Measurements from ENCODE around the gene TBPL1. TPM values are rescaled to one million over a fixed set of nuclear protein-coding genes. Genes with fewer than 3 reads are reported as not detected.
"Not testable (repeated sequence)": the region's sequence is repeated elsewhere in the genome, so short reads cannot be mapped to it uniquely, and the experiment has no call there.

The TBPL1 gene
- total RNA-seq, 2 experiments from 2014 or later, result 50.9 to 52.2 TPM

DNA sequence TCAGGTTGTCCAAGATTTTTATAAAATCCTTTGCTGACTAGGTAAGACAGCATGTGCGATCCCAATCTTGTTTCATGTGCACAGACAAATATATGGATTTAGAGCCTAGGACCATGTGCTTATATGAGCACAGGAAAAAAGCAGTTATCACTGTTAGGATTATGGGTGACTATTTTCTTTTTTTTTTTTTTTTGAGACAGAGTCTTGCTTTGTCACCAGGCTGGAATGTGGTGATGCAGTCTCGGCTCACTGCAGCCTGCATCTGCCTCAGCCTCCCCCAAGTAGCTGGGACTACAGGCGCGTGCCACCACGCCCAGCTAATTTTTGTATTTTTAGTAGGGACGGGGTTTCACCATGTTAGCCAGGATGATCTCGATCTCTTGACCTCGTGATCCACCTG, 14.8 kb downstream of the TBPL1 start:
- POLR2A ChIA-PET, result not testable (repeated sequence)
- CTCF ChIA-PET, result interaction anchor here (1.1 to 3.9 kb wide), 2 partner anchors 14 to 129 kb away, joined by 4 to 12 read pairs; partner anchors contain the start of gene TBPL1

DNA sequence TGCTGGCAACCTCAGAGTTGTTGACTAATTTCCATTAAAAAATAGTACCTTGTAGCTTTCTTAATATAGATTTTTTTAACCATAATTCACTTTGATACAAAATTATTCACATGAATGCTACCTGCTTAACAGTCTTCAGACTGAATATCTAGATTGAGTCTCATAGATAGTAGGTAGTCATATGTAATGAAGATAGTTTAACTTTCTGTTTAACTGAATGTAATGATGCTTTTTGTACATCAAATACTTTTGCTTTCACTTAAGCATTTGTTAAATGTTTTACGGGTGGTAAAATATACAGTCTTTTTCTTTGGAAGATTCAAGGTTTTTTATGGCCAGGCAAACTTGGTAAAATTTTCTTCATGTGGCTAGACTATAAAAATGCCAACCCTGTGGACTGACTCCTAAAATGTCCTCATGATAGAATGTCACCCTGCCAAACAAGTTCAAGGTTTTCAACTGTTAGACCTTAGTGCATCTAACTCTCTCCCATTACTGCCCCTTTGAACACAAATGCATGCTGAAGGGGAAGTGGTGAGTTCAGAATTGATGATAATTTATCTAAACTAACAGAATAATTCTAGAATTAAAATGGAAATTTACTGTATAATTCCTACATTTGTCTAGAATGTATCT, 16.4 kb downstream of the TBPL1 start:
- ChIA-PET CTCF (interaction anchor here (1.0 to 2.1 kb wide), 2 partner anchors 94 to 138 kb away, joined by 4 to 8 read pairs; no protein-coding TSS in a partner anchor), POLR2A (interaction anchor here (0.6 kb wide), 1 partner anchor 1228 kb away, joined by 4 read pairs; no protein-coding TSS in a partner anchor)

DNA sequence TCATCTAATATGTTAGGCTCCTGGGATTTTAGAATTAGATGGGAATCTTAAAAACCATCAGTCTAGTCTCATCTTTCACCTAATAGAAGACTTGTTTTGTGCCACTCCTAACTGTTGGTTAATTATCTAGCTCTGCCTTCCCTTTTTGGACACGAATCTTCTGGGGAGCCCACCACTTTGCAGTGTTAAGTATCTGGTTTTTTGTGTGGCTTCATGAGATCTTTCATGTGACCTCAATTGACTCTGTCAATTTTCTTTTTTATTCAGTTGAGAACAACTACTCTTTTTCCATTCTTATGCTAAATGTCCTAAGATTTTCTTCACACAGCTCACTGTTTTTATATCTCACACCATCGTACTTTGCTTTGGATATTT, 16.9 kb downstream of the TBPL1 start:
- ChIA-PET POLR2A (no interaction called here), CTCF (interaction anchor here (2.1 kb wide), 1 partner anchor 94 kb away, joined by 8 read pairs; no protein-coding TSS in a partner anchor)

- CTCF ChIA-PET, result no interaction called here
- POLR2A ChIA-PET, result no interaction called here
Observed at GRCh38 chr6:133971861-133972260, 18.8 kb downstream of the TBPL1 start.

- POLR2A ChIA-PET, result no interaction called here
- CTCF ChIA-PET, result interaction anchor here (1.6 to 2.0 kb wide), 3 partner anchors 31 to 91 kb away, joined by 6 to 17 read pairs (median 8); no protein-coding TSS in a partner anchor
Observed at GRCh38 chr6:133972388-133972787, 19.4 kb downstream of the TBPL1 start.

- ChIA-PET POLR2A (no interaction called here), CTCF (interaction anchor here (1.0 to 2.0 kb wide), 5 partner anchors 32 to 124 kb away, joined by 3 to 17 read pairs (median 7); no protein-coding TSS in a partner anchor)
Observed at GRCh38 chr6:133973109-133973971, 20.3 kb downstream of the TBPL1 start.

DNA sequence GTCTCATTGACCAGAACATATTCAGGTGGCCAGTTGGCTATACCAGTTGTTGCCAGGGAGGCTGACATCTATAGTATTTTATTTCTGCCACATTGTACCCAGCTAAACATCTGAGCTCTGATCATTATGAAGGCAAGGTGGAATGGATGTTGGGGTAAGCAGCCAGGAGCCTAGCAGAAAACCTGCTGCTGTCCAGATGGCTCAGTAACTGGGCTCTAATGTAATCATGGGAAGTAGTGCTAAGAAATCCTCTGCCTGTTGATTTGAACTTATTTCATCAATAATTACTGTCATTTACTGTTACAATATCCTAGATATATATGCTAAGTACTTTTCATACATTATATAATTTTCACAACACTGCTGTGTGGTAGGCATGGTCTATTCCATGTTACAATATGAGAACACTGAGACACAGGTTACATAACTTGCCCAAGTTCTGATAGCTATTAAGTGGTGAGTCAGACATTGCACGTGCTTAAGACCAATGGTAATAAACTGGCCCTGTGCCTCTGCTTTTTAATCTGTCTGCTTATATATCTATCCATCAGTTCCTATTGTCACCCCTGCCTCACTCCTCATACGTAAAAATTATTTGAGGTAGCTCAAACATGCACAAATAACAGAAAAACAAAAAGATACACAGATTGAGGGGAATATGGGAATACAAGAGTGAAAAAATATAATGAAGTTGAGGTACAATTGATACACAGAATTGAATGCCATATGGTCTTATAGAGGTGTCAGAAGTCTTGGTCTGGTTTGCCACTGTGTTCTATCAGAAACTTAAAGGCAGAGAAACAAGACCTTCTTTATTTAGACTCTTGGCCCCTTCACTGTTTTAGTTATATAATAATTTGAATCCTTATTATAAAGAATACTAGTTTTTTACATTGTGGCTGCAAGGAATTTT, 25.2 kb downstream of the TBPL1 start:
- CTCF ChIA-PET, result interaction anchor here (0.7 to 1.8 kb wide), 3 partner anchors 55 to 119 kb away, joined by 3 to 5 read pairs (median 3); no protein-coding TSS in a partner anchor

DNA sequence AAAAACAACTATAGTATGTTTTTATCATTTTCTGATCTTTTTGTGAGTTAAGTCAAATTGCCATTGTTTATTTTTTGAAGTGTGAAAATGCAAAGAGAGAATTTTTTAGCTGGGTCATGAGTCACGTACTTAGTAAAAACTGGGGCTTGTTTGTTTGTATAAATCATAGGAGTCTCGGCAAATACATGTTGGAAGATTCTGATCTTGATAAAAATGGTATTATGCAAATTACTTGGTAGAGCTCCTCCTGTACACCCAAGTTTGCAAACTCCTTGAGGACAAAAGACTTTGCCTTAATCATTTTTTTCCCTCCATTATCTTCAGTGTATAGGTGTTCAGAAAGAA, 25.8 kb downstream of the TBPL1 start:
- CTCF ChIA-PET, result interaction anchor here (1.8 kb wide), 1 partner anchor 118 kb away, joined by 5 read pairs; no protein-coding TSS in a partner anchor
- POLR2A ChIA-PET, result no interaction called here

More for the DNA sequence above, 25.2 kb downstream of the TBPL1 start:
- POLR2A ChIA-PET, result no interaction called here

- CTCF ChIA-PET, result interaction anchor here (1.8 kb wide), 1 partner anchor 118 kb away, joined by 5 read pairs; no protein-coding TSS in a partner anchor
- POLR2A ChIA-PET, result not testable (repeated sequence)
Observed at GRCh38 chr6:133979269-133979963, 26.4 kb downstream of the TBPL1 start.

DNA sequence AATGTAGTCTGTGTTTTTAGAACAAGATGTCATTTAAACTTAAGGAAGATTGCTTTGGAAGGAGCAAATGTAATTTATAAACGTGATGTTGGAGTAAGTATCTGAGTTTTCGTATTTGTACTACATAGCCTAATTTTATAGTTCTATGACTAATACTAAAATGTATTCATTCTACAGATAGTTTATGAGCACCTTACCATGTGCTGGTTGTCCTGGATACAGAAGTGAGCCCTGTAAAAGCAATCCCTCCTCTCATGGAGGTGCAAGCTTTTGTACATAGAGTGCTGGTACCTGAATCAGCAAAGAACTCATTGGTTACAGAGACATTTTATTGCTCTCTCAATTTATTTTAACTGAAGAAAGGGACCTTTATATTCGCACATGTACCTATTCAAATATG, 27.1 kb downstream of the TBPL1 start:
- POLR2A ChIA-PET, result no interaction called here
- CTCF ChIA-PET, result no interaction called here

DNA sequence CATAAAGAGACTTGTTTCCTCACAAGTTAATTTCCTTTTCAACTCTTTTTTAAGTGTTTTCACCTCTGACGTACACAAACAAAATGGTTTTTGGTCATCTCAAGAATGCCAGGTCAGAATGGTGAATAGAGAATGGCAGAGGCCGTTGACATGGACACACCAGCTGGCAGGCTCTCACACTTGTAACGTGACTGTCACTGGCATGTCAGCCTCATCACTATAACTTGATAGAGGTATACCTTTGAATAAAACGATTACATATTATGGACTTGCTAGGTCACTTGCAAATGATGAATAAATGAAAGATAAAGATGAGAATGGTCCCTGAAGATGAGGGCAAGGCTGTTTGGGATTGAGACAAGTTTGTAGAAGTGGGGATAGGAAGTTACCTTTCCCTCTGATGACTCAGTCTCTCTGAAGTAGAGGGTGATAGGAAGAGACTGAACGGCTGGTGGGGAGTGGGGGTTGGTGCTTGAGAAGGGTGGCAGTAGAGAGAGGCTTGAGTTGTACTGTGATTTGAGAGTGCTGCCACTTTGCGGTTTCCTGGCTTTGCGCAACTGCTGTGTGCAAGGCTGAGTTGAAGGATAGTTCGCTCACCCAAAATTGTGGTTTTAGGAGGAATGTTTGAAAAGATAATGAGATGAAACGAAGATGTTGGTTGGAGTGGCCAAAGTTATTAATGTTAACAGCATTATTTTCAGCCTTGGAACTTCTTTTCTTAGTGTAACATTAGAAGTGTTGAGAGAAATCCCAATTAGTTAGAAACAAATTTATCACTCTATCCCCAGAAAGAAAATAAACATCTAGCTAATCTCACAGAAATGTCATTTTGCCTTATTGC, 30.3 kb downstream of the TBPL1 start:
- ChIA-PET CTCF (no interaction called here), POLR2A (no interaction called here)

DNA sequence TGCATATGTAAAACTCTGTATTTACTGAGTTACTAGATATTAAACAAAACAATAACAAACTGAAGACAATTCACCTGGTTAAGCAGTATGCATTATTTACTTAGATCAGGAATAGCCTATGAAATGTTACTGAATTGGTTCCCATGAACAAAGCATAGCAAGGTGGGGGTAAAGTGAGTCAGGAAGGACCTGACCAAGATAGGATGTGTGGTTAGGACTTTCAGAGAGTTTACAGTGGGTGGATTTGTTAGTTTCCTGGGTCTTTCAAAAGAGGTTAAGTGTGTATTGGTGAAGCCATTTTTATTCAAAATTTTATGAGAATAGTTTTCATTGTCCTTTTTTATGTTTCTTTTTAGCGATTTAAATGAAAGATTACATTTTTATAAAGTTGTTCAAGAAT, 32.9 kb downstream of the TBPL1 start:
- ChIA-PET CTCF (no interaction called here), POLR2A (no interaction called here)

DNA sequence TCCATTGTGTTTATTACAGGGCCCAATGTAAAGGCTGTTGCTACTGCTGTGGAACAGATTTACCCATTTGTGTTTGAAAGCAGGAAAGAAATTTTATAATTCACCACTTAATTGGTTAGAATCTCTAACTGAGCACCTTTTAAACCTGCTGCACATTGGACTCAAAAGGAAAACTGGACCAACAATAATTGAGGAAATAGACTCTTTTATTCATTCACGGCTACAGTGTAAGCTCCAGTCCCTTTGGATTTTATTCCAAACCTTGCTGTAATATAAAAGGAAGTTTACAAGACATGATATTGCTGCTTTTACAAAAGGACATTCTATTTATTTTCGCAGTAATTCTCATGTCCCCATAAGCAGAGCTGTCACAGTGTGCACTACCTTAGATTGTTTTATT, 33.9 kb downstream of the TBPL1 start:
- POLR2A ChIA-PET, result no interaction called here
- CTCF ChIA-PET, result no interaction called here

GRCh38 chr6:133989525-133989924, 36.5 kb downstream of the TBPL1 start:
- ChIA-PET CTCF (no interaction called here), POLR2A (no interaction called here)

- ChIA-PET CTCF (no interaction called here), POLR2A (no interaction called here)
Observed at GRCh38 chr6:133990321-133990720, 37.3 kb downstream of the TBPL1 start.

GRCh38 chr6:133991096-133991593, 38.1 kb downstream of the TBPL1 start:
- ChIA-PET CTCF (no interaction called here), POLR2A (no interaction called here)

- ChIA-PET CTCF (no interaction called here), POLR2A (no interaction called here)
Observed at GRCh38 chr6:133992992-133993680, 40.1 kb downstream of the TBPL1 start.

DNA sequence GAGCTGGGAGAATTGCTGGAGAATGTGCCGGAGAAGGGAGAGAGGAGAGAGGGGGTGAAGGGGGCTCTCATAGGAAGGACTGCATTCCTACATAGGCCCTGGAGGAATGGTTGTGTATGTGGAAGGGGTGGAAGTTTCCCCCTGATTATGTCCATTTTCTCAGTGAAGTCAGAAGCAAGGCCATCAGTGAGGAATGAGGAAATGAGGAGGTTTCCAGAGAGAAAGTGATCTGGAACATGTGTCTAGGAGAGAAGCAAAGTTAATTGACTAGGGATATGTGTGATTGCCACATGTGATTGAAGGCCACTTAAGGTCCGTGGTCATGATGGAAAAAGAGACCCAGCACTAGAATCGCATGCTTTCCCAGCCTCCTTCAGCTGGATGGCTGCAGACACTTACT, 42.3 kb downstream of the TBPL1 start:
- CTCF ChIA-PET, result no interaction called here
- POLR2A ChIA-PET, result no interaction called here
